Measurements from ENCODE around the gene PRIM2.
"Not testable (repeated sequence)": the region's sequence is repeated elsewhere in the genome, so short reads cannot be mapped to it uniquely, and the experiment has no call there.

The PRIM2 gene

GRCh38 chr6:57302477-57302876 lies 15.0 kb upstream of the PRIM2 start:
- Mint-ChIP-seq H3K4me3 (no peak overlapping the region), H3K27ac (no peak overlapping the region), H3K36me3 (no peaks in the 10 kb centered on the region), H3K4me1 (no peaks in the 10 kb centered on the region), H3K9me3 (no peaks in the 10 kb centered on the region)
- no peak for DNase-seq (ENCODE audit: low spot score in 2 of 2)
- ATAC-seq = no peak

GRCh38 chr6:57303931-57304681 lies 13.3 kb upstream of the PRIM2 start:
- H3K36me3 Mint-ChIP-seq = no peaks in the 10 kb centered on the region
- DNase-seq (ENCODE audit: low spot score in 2 of 2) = no peak
- H3K27ac Mint-ChIP-seq = no peak overlapping the region
- no peaks in the 10 kb centered on the region for H3K4me1 Mint-ChIP-seq
- no peaks in the 10 kb centered on the region for H3K9me3 Mint-ChIP-seq
- no peak for ATAC-seq
- no peak overlapping the region for H3K4me3 Mint-ChIP-seq

GRCh38 chr6:57305107-57305506 lies 12.3 kb upstream of the PRIM2 start:
- DNase-seq (ENCODE audit: low spot score in 2 of 2) = no peak
- Mint-ChIP-seq H3K4me1 (no peaks in the 10 kb centered on the region), H3K9me3 (no peaks in the 10 kb centered on the region), H3K36me3 (no peaks in the 10 kb centered on the region), H3K27ac (no peak overlapping the region), H3K4me3 (no peak overlapping the region)
- no peak for ATAC-seq

GRCh38 chr6:57305761-57306160 lies 11.7 kb upstream of the PRIM2 start:
- no peak overlapping the region for H3K4me3 Mint-ChIP-seq
- ATAC-seq = no peak
- no peaks in the 10 kb centered on the region for H3K4me1 Mint-ChIP-seq
- H3K9me3 Mint-ChIP-seq = no peaks in the 10 kb centered on the region
- H3K36me3 Mint-ChIP-seq = no peaks in the 10 kb centered on the region
- no peak for DNase-seq (ENCODE audit: low spot score in 2 of 2)
- H3K27ac Mint-ChIP-seq = no peak overlapping the region

GRCh38 chr6:57306273-57306672 lies 11.2 kb upstream of the PRIM2 start:
- H3K4me3 Mint-ChIP-seq = no peak overlapping the region
- DNase-seq (ENCODE audit: low spot score in 2 of 2) = no peak
- no peak for ATAC-seq
- H3K27ac Mint-ChIP-seq = no peak overlapping the region
- H3K36me3 Mint-ChIP-seq = no peaks in the 10 kb centered on the region
- no peaks in the 10 kb centered on the region for H3K4me1 Mint-ChIP-seq
- no peaks in the 10 kb centered on the region for H3K9me3 Mint-ChIP-seq

- no peak for ATAC-seq
- H3K4me3 Mint-ChIP-seq = no peak overlapping the region
- H3K9me3 Mint-ChIP-seq = no peaks in the 10 kb centered on the region
- DNase-seq (ENCODE audit: low spot score in 2 of 2) = no peak
- no peaks in the 10 kb centered on the region for H3K4me1 Mint-ChIP-seq
- H3K27ac Mint-ChIP-seq = no peak overlapping the region
- H3K36me3 Mint-ChIP-seq = no peaks in the 10 kb centered on the region
Measured at GRCh38 chr6:57307850-57308249, 9.6 kb upstream of the PRIM2 start.

- H3K9me3 Mint-ChIP-seq, H3K27ac Mint-ChIP-seq, H3K4me3 Mint-ChIP-seq: not testable (repeated sequence)
Measured at GRCh38 chr6:57308755-57309154, 8.7 kb upstream of the PRIM2 start.

GRCh38 chr6:57310095-57310816 lies 7.2 kb upstream of the PRIM2 start:
- H3K36me3 Mint-ChIP-seq; DNase-seq (ENCODE audit: low spot score in 2 of 2); ATAC-seq; H3K4me1 Mint-ChIP-seq; H3K9me3 Mint-ChIP-seq; H3K4me3 Mint-ChIP-seq; H3K27ac Mint-ChIP-seq: not testable (repeated sequence)

More at GRCh38 chr6:57308755-57309154, 8.7 kb upstream of the PRIM2 start:
- ATAC-seq; DNase-seq (ENCODE audit: low spot score in 2 of 2); H3K4me1 Mint-ChIP-seq; H3K36me3 Mint-ChIP-seq: not testable (repeated sequence)

- ATAC-seq = no peak
- Mint-ChIP-seq H3K27ac (no peak overlapping the region), H3K9me3 (no peaks in the 10 kb centered on the region), H3K4me3 (no peak overlapping the region), H3K4me1 (no peaks in the 10 kb centered on the region), H3K36me3 (no peaks in the 10 kb centered on the region)
- DNase-seq (ENCODE audit: low spot score in 2 of 2) = no peak
Measured at GRCh38 chr6:57310817-57311157, 6.6 kb upstream of the PRIM2 start.

- H3K4me1 Mint-ChIP-seq; DNase-seq (ENCODE audit: low spot score in 2 of 2): not testable (repeated sequence)
Measured at GRCh38 chr6:57311300-57312003, 6.0 kb upstream of the PRIM2 start.

GRCh38 chr6:57312004-57312345 lies 5.5 kb upstream of the PRIM2 start:
- ATAC-seq (no peak), DNase-seq (ENCODE audit: low spot score in 2 of 2) (no peak)
- Mint-ChIP-seq H3K27ac (no peak overlapping the region), H3K9me3 (no peaks in the 10 kb centered on the region), H3K4me1 (no peaks in the 10 kb centered on the region), H3K4me3 (no peak overlapping the region), H3K36me3 (no peaks in the 10 kb centered on the region)

More at GRCh38 chr6:57311300-57312003, 6.0 kb upstream of the PRIM2 start:
- H3K27ac Mint-ChIP-seq, H3K36me3 Mint-ChIP-seq, H3K4me3 Mint-ChIP-seq, ATAC-seq, H3K9me3 Mint-ChIP-seq: not testable (repeated sequence)

- Mint-ChIP-seq H3K9me3 (no peaks in the 10 kb centered on the region), H3K36me3 (peaks cover 4% of the 10 kb centered on the region), H3K27ac (no peak overlapping the region), H3K4me1 (peaks cover 6% of the 10 kb centered on the region), H3K4me3 (no peak overlapping the region)
- DNase-seq (ENCODE audit: low spot score in 2 of 2) = no peak
- no peak for ATAC-seq
Measured at GRCh38 chr6:57313009-57313408, 4.4 kb upstream of the PRIM2 start.

- DNase-seq (ENCODE audit: low spot score in 2 of 2) = no peak
- H3K4me3 Mint-ChIP-seq = no peak overlapping the region
- no peaks in the 10 kb centered on the region for H3K9me3 Mint-ChIP-seq
- H3K27ac Mint-ChIP-seq = no peak overlapping the region
- peaks cover 10% of the 10 kb centered on the region for H3K4me1 Mint-ChIP-seq
- peaks cover 6% of the 10 kb centered on the region for H3K36me3 Mint-ChIP-seq
- no peak for ATAC-seq
Measured at GRCh38 chr6:57313711-57314471, 3.5 kb upstream of the PRIM2 start.

- Mint-ChIP-seq H3K9me3 (no peaks in the 10 kb centered on the region), H3K4me3 (no peak overlapping the region)
Measured at GRCh38 chr6:57315111-57315510, 2.3 kb upstream of the PRIM2 start.

GRCh38 chr6:57315851-57316250 lies 1.6 kb upstream of the PRIM2 start:
- Mint-ChIP-seq H3K4me1 (peaks cover 22% of the 10 kb centered on the region), H3K9me3 (no peaks in the 10 kb centered on the region), H3K27ac (no peak overlapping the region), H3K36me3 (peaks cover 26% of the 10 kb centered on the region), H3K4me3 (no peak overlapping the region)
- DNase-seq (ENCODE audit: low spot score in 2 of 2) (no peak), ATAC-seq (no peak)

More at GRCh38 chr6:57315111-57315510, 2.3 kb upstream of the PRIM2 start:
- H3K36me3 Mint-ChIP-seq = peaks cover 19% of the 10 kb centered on the region
- H3K4me1 Mint-ChIP-seq = peaks cover 19% of the 10 kb centered on the region
- no peak for DNase-seq (ENCODE audit: low spot score in 2 of 2)
- no peak overlapping the region for H3K27ac Mint-ChIP-seq
- no peak for ATAC-seq
